Activated T-cell treated with anti-CD3 and anti-CD28 coated beads for 48 hours (primary cell): ENCODE measurements around the gene LTBP3.
A peak's percentile ranks its signal among the peaks of the same experiment; 100 is the strongest.

Source experiments
- DNase-seq: peaks from one replicate; pipeline ENCODE4 v3.0.0-alpha.2; 2020; ENCODE audit warnings: low read depth

The LTBP3 gene

DNA sequence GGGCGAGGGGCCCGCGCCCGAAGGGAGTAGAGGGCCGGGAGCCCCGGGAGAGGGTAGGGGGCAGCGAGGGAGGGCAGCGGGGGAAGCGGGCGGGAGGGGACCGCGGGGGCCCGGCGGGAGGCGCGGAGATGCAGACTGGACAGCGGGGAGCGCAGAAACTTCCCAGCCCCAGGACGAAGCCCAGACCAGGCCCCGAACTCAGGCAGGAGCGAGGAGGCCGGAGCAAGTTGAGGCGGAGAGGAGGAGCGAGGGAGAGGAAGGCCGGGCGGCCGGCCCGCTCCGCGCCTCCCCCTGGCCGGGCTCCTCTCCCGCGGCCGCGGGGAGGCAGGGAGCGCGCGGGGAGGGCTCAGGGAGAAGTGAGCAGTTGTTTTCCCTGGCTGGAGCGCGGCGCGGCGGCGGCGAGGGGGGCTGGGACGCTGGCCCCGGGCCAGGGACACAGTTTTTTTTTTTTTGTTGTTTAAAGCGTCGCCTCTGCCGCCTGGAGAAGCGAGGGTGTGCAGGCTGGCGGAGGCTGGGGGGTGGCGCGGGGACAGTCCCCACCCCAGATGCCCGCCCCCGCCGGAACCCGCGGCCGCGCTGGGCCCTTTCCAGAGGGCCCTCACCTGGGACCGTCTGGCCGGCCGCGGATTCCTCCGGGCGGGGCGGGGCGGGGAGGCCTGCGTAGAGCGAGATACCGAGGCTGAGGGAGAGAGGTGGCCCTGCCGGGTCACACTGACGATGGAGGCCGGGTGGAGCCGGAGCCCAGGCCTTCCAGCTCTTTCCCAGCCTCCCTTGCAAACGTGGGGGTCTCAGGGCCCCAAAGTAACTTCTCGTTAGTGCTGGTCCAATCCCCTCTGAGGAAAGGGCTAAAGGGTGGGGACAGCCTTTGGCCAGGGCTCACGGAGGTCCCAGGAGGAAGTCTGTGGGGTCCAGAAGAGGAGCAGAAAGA, at the start of gene LTBP3:
Gene LTBP3 (minus strand): TSS at position 358 of the 928 bp plus-strand sequence. CDS start 400 bp downstream, outside the sequence.
- no peak for DNase-seq

DNA sequence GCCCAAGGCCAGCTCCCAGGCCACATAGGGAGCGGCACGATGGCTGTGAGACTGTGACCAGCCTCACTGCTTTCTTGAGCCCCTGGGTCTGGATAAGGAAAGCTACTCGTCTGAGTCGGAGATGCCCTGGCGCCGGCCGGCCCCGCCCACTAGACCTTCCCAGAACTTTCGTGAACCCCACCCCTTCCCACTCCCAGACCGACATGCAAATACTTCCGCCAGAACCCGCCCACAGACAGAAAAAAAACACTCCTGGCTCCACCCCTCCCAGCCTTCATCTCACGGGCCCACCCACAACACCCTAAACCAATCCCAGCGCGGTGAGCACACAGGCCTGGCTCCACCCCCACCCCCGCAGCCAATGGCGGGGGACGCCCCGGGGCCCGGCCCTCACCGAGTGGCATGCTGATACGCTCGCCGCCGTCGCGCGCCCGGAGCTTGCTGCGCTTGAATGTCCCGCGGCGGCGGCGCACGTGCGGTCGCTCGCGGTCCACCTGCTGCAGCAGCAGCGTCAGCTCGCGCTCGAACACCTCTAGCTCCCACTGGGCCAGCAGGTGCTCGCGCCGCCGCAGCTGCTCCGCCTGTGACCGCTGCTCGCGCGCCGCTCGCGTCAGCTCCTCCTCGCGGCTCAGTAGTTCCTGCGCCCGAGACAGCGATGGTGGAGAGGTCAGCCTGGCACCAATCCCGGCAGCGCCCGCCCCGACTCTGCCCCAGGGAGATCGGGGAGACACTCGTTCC, 48.9 kb upstream of the LTBP3 start:
- peak; percentile 40 for DNase-seq

- no peak for DNase-seq
Measured at GRCh38 chr11:65604258-65604657, 46.1 kb upstream of the LTBP3 start.

DNA sequence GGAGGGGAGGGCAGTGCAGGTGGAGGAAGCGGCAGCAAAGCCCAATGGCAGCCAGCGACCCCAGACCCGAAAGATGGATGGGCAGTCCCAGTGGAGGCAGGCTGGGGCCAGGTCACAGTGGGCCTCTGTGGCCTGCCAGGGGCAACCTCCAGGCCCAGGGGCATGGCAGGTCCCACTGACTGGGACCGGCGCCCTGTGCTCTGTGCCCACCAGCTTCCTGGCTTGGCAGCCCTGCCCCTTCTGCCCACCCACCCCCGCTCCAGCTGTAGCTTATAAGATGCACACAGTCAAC, 41.7 kb upstream of the LTBP3 start:
- no peak for DNase-seq

GRCh38 chr11:65599216-65599954, 41.2 kb upstream of the LTBP3 start:
- DNase-seq, result no peak

DNA sequence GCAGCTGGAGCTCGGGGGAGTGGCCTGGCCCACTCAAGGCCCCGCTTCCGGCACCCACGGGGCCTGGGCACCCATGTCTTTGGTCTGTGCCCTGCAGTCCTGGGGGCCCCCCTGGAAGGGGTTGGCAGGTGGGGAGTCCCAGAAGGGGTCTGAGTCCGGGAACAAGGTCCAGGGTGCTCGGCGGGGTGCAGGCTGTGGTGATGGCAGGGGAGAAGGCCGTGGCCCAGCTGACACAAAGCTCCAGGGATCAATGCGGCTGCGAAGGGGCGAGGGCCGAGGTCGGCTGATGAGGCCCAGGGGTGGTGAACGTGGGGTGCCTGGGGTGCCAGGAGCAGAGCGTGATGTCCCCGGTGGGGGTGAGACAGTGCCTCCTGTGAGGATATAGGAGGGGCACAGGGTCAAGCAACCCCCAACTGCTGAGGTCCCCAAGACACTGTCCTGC, 40.1 kb upstream of the LTBP3 start:
- DNase-seq, result no peak

DNA sequence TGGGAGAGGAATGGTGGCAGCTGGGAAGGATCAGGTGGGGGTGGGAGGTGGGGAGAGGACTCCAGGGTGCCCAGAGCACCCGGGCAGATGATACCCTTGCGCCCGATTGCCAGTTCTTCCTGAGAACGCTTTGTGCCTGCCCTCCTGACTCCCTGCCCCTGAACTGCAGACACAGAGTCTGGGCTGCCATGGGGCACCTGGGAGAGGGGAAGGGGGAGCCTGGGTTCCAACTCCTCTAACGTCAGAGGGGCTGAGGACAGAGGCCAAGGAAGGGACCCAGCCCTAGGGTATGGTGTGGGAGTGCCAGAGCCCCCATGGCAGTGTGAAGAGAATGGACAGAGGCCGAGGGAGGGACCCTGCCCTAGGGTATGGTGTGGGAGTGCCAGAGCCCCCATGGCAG, 38.4 kb upstream of the LTBP3 start:
- DNase-seq, result no peak

- no peak for DNase-seq
Measured at GRCh38 chr11:65595543-65596281, 37.6 kb upstream of the LTBP3 start, which contains the start of gene KCNK7. Gene KCNK7 (minus strand): TSS chr11:65595800. CDS start chr11:65595772, 28 bp downstream.

DNA sequence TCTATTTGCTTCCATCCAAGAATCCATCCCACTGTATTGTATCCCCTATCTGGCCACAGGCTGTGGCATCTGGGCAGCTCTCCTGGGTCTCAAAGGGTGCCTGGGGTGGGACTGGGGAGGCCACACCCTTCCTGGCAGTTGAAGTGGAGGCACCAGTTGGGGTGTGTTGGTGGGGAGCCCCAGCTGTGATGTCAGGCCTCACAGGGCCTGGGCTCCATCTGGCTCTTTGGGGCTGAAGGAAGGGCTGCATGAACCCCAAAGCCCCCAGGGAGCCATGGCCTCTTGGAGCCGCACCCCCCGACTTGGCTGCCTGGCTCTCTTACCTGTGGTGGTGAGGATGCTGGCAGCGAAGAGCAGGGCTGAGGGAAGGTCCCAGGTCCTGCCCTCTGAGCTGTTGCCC, 37.0 kb upstream of the LTBP3 start:
- no peak for DNase-seq

DNA sequence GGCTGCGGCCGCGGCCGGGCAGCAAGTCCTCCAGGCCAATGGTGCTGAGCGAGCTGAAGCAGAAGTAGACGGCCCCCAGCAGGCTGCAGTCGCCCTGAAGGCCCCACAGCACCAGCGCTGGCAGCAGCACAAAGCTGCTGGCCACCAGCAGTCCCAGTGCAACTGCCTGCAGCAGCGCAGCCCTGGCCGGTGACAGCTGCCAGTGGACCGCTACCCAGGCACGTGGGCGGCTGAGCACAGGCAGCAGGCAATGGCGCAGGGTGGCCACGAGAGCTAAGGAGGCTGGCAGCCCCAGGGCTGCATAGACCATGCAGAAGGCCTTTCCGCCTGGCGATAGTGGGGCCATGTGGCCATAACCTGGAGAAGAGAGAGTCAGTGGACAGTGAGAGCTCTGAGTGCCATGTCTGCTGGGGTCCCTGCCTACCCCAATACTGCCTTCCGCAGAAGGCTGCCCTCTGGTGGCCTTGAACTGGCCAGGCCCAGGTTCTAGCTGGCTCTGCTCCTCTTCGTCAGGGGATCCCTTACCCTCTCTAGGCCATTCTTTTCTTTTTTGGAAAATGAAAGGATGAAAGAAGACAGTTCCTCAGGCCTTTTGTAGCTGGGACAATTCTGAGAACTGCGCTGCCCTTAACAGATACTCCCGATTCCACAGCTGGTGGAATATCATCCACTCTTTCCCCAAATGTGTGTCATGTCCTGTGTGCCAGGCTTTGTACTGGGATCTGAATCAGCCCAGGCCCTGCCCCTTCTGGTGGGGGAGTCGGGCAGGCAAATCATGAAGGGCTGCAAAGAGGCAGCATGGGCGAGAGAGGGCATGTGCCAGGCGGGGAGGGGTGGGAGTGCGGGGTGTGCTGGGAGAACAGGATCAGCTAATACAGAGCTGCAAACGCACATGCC, 35.6 kb upstream of the LTBP3 start:
- no peak for DNase-seq

- no peak for DNase-seq
Measured at GRCh38 chr11:65592858-65593517, 34.8 kb upstream of the LTBP3 start.

DNA sequence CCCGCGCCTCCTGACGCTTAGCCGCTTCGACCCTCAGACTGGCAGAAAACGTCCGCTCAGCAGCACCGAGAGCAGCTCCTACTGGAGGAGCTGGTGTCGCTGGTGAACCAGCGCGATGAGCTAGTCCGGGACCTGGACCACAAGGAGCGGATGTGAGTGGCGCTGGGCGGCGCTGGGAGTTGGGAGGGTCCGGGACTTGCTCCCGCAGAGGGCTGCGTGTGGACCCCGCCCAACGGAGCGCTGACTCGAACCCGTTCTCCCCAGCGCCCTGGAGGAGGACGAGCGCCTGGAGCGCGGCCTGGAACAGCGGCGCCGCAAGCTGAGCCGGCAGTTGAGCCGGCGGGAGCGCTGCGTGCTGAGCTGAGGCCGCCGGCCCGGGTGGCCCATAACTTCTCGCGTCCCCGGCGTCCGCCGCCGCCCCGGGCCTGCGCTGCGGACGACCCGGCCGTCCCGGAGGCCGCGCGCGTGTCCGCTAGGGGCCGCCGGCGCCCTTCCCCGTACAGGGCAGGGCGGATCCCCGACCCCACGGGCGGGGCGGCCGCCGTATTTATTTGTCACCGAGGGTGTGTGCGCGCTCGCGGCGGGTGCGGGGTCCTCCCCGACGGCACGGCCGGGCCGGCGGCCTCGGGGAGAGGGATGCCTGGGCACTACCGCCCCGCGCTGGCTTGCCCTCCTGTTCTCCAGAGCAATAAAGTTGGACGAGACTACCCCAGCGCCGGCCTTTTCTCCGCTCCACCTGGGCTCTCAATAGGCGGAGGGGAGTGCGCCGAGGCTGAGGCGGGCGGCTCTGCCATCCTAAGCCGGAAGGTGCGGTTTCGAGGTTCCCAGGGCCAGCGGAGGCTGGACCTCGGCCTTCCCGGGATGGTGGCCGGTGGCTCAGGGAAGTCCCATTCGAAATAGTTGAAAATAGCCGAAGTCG, 34.0 kb upstream of the LTBP3 start:
- DNase-seq, result no peak

DNA sequence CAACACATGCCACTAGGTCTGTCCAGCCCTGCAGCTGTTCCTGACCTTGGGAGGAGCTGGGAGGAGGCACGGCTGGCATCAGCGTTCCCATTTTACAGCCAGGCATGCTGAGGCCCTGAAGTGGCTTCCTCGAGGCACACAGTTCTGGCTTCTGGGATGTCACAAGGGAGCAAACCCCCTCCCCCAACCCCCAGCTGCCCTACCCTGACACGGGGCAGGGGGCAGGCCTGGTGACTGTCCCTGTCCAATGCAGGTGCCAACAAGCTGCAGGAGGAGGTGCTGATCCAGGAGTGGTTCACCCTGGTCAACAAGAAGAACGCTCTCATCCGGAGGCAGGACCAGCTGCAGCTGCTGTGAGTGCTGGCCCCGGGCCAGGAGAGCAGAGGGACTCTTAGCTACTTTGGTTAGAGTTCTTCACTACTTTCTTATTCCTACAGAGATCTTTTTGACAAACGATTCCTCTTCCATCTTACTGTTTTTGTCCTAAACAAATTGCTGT, 32.1 kb upstream of the LTBP3 start:
- no peak for DNase-seq

- DNase-seq, result no peak
Measured at GRCh38 chr11:65589444-65590239, 31.5 kb upstream of the LTBP3 start.

DNA sequence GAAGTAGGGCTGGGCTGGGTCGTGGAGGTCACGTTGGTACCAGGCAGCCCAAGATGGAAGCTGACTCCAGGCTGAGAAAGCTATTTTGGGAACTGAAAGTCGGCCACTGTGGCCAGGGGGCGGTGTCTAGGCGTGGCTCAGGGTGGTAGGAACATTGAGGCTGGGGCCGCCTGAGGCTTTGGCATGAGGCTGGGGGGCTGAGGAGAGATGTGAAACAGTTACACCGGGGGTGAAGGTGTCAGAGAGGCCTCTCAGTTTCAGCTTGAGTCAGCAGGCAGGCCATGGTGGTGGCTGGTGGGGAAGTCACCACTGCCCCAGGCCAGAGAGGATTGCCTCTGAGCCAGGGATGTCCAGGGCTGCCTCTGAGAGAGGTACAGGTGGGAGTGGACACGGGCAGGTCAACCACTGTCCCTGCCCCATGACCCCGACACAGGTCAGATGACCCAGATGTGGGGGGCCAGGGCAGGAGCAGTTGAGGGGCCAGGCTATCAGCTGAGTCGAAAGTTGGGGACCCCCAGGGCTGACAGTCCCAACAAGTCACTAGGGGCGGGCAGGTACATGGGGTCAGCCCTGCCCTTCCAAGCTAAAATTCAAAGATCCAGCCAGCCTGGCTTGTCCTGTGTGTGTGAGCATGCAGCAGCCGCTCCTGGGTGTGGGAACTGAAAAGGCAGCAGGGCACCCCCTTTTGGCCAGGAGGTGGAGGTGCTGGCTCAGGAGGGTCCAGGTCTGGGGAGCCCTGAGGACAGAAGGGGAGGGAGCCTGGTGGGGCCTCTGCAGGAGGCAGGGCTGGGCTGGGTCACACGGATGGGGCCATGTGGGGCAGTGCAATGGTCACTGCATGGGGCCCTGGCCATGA, 30.3 kb upstream of the LTBP3 start:
- peak; percentile 72 for DNase-seq

- no peak for DNase-seq
Measured at GRCh38 chr11:65586676-65587075, 28.5 kb upstream of the LTBP3 start.

GRCh38 chr11:65586247-65586630, 28.1 kb upstream of the LTBP3 start:
- DNase-seq, result no peak
